SK-N-SH (cell line): ENCODE measurements around the gene FAM20A. TPM values are rescaled to one million over a fixed set of nuclear protein-coding genes. Genes with fewer than 3 reads are reported as not detected.

Source experiments
- CTCF ChIA-PET: fragments of 300-600, 350-600 bp; formaldehyde crosslinking; extraction: SDS; loops from one replicate; lab custom pipeline; 2021; lab: Yijun Ruan, JAX
- POLR2A ChIA-PET: fragments of 350-600 bp; sonication (Branson Sonifier 250); formaldehyde crosslinking; extraction: SDS; loops from one replicate; lab custom pipeline; 2020; ENCODE audit warnings: antibody characterized with exemption, inconsistent platforms; lab: Yijun Ruan, JAX
- DNase-seq: peaks from one replicate; pipeline ENCODE4 v3.0.0; 2012
- H2AFZ ChIP-seq: fragments of 200-600 bp; sonication (generic); 2 replicates; pipeline ENCODE4 v1.8.1; 2016; ENCODE audit warnings: antibody characterized with exemption, mild to moderate bottlenecking, low read depth
- H3F3A ChIP-seq: fragments of 200-600 bp; sonication (generic); replicated peaks from 2 replicates; pipeline ENCODE3; 2016; ENCODE audit warnings: antibody characterized with exemption, mild to moderate bottlenecking; ENCODE audit not compliant: insufficient read depth
- H3K27ac ChIP-seq, 2 experiments: fragments of 200-500 bp in 1 of 2; fragments of 200-600 bp in 1 of 2; sonication (Bioruptor generic) in 1 of 2; sonication (generic), shearing (Covaris generic) in 1 of 2; 2 replicates each; pipeline versions ENCODE4 v1.5.1 to v1.6.1; 2014 to 2016; ENCODE audit warnings: low read depth in 2 of 2, inconsistent platforms in 1 of 2, low read length in 1 of 2, mild to moderate bottlenecking in 1 of 2, mixed read lengths in 1 of 2
- H3K27me3 ChIP-seq: fragments of 200-600 bp; sonication (generic), shearing (Covaris generic); 2 replicates; pipeline ENCODE4 v1.6.1; 2016; ENCODE audit warnings: mixed run types; ENCODE audit not compliant: insufficient read depth
- H3K36me3 ChIP-seq, 2 experiments: fragments of 200-500 bp in 1 of 2; fragments of 200-600 bp in 1 of 2; sonication (Bioruptor generic) in 1 of 2; sonication (generic) in 1 of 2; replicated peaks in 1 of 2; 2 replicates each; pipeline versions ENCODE3 to v1.5.1; 2014 to 2016; ENCODE audit warnings: low read length in 1 of 2, mild to moderate bottlenecking in 1 of 2; ENCODE audit not compliant: insufficient read depth in 2 of 2, control insufficient read depth in 1 of 2
- H3K4me1 ChIP-seq, 2 experiments: fragments of 200-500 bp in 1 of 2; fragments of 200-600 bp in 1 of 2; sonication (Bioruptor generic) in 1 of 2; sonication (generic), shearing (Covaris generic) in 1 of 2; 2 replicates each; pipeline versions ENCODE4 v1.5.1 to v1.6.1; 2014 to 2016; ENCODE audit warnings: low read depth in 1 of 2, low read length in 1 of 2, mixed run types in 1 of 2; ENCODE audit not compliant: insufficient read depth in 2 of 2, control insufficient read depth in 1 of 2
- H3K4me2 ChIP-seq: fragments of 200-600 bp; sonication (generic), shearing (Covaris generic); 2 replicates; pipeline ENCODE4 v1.6.1; 2017; ENCODE audit warnings: mixed run types
- H3K4me3 ChIP-seq, 2 experiments: fragments of 200-500 bp in 1 of 2; fragments of 200-600 bp in 1 of 2; sonication (Bioruptor generic) in 1 of 2; sonication (generic), shearing (Covaris generic) in 1 of 2; 2 replicates each; pipeline versions ENCODE4 v1.5.1 to v1.8.1; 2014 to 2016; ENCODE audit warnings: low read depth in 2 of 2, inconsistent platforms in 1 of 2, low read length in 1 of 2, mild to moderate bottlenecking in 1 of 2, mixed read lengths in 1 of 2, moderate library complexity in 1 of 2
- H3K79me2 ChIP-seq: fragments of 200-600 bp; sonication (generic); 2 replicates; pipeline ENCODE4 v1.8.1; 2017; ENCODE audit warnings: mild to moderate bottlenecking; ENCODE audit not compliant: insufficient read depth
- H3K9ac ChIP-seq: fragments of 200-600 bp; sonication (generic); 2 replicates; pipeline ENCODE4 v1.6.1; 2017; ENCODE audit warnings: mixed run types
- H3K9me2 ChIP-seq: fragments of 200-600 bp; sonication (generic); 2 replicates; pipeline ENCODE4 v1.6.1; 2017; ENCODE audit warnings: mixed run types
- H3K9me3 ChIP-seq: fragments of 200-600 bp; sonication (generic); 2 replicates; pipeline ENCODE4 v1.6.1; 2017; ENCODE audit warnings: mixed run types, mild to moderate bottlenecking, moderate library complexity
- H4K20me1 ChIP-seq: fragments of 200-600 bp; sonication (generic); 2 replicates; pipeline ENCODE4 v1.6.1; 2017; ENCODE audit warnings: mild to moderate bottlenecking, mixed run types; ENCODE audit not compliant: insufficient read depth
- CHD2 ChIP-seq: fragments of 150-350 bp; IDR thresholded peaks from 2 replicates; pipeline ENCODE4 v1.6.1; 2018; ENCODE audit warnings: low read length; ENCODE audit not compliant: partially characterized antibody
- ELF1 ChIP-seq: IDR thresholded peaks from 2 replicates; pipeline ENCODE4 v1.4.0; 2012
- EP300 ChIP-seq, 2 experiments: IDR thresholded peaks; 2 replicates each; pipeline versions ENCODE4 v1.4.0 to v1.6.1; 2012; ENCODE audit warnings: borderline replicate concordance in 1 of 2, low read depth in 1 of 2, low read length in 1 of 2
- FOXJ3 ChIP-seq: sonication (generic); formaldehyde crosslinking; IDR thresholded peaks from 2 replicates; pipeline ENCODE4 v1.5.1; 2020; ENCODE audit warnings: mild to moderate bottlenecking, missing genetic modification reagents
- GABPA ChIP-seq: IDR thresholded peaks from 2 replicates; pipeline ENCODE4 v1.4.0; 2012; ENCODE audit warnings: low read depth, mild to moderate bottlenecking
- JUND ChIP-seq: IDR thresholded peaks from 2 replicates; pipeline ENCODE4 v1.4.0; 2012
- NFIC ChIP-seq: IDR thresholded peaks from 2 replicates; pipeline ENCODE4 v1.4.0; 2012; ENCODE audit warnings: borderline replicate concordance
- NRF1 ChIP-seq: IDR thresholded peaks from 2 replicates; pipeline ENCODE4 v1.6.1; 2012; ENCODE audit warnings: low read depth, mild to moderate bottlenecking, low read length
- POLR2AphosphoS5 ChIP-seq: IDR thresholded peaks from 2 replicates; pipeline ENCODE4 v1.6.1; 2012; ENCODE audit warnings: low read depth, low read length
- RAD21 ChIP-seq: IDR thresholded peaks from 2 replicates; pipeline ENCODE4 v1.6.1; 2012; ENCODE audit warnings: mild to moderate bottlenecking, low read length
- RCOR1 ChIP-seq: fragments of 150-350 bp; IDR thresholded peaks from 2 replicates; pipeline ENCODE4 v1.6.1; 2017; ENCODE audit warnings: antibody characterized with exemption, low read length
- RFX5 ChIP-seq: IDR thresholded peaks from 2 replicates; pipeline ENCODE4 v1.6.1; 2012; ENCODE audit warnings: mild to moderate bottlenecking, improper control_type of control experiment, low read length
- TCF12 ChIP-seq: IDR thresholded peaks from 2 replicates; pipeline ENCODE4 v1.4.0; 2012
- TEAD4 ChIP-seq: IDR thresholded peaks from 2 replicates; pipeline ENCODE4 v1.4.0; 2012; ENCODE audit warnings: mild to moderate bottlenecking, borderline replicate concordance; ENCODE audit not compliant: insufficient read depth
- WGBS: methylation state at CpG from one replicate; pipeline ENCODE4 v1.1.6; 2017; ENCODE audit warnings: low lambda C conversion rate; 5-methylcytosine and 5-hydroxymethylcytosine counted together
- polyA plus RNA-seq, 3 experiments: library from polyadenylated mRNA; depleted of rRNA; stranded (reverse); fragments of >200 nt; gene quantifications; 2 replicates each; pipeline ENCODE4 v1.2.3, GENCODE V29; 2012
- TF ChIP-seq, protein P1 (sequence below): IDR thresholded peaks from 2 replicates; pipeline ENCODE4 v1.4.0; 2012; ENCODE audit warnings: low read depth
- TF ChIP-seq, protein P2 (sequence below): IDR thresholded peaks from 2 replicates; pipeline ENCODE4; 2012
- TF ChIP-seq, protein P3 (sequence below): fragments of 200-600 bp; sonication (generic); IDR thresholded peaks from 2 replicates; pipeline ENCODE4 v1.6.1; 2017; ENCODE audit warnings: antibody characterized with exemption, mild to moderate bottlenecking, moderate library complexity
- TF ChIP-seq, protein P4 (sequence below): IDR thresholded peaks from 2 replicates; pipeline ENCODE4 v1.6.1; 2012; ENCODE audit warnings: mild to moderate bottlenecking, low read depth, low read length, moderate library complexity
- TF ChIP-seq, protein P5 (sequence below): IDR thresholded peaks from 2 replicates; pipeline ENCODE4 v1.4.0; 2012; ENCODE audit warnings: low read depth, borderline replicate concordance
- TF ChIP-seq, protein P6 (sequence below): fragments of 150-350 bp; IDR thresholded peaks from 2 replicates; pipeline ENCODE4 v1.6.1; 2017; ENCODE audit warnings: antibody characterized with exemption, low read length, low read depth, borderline replicate concordance

Gene FAM20A
- polyA plus RNA-seq, 1 of the 3 experiments (the other 2 are of a cell fraction), result not detected

DNA sequence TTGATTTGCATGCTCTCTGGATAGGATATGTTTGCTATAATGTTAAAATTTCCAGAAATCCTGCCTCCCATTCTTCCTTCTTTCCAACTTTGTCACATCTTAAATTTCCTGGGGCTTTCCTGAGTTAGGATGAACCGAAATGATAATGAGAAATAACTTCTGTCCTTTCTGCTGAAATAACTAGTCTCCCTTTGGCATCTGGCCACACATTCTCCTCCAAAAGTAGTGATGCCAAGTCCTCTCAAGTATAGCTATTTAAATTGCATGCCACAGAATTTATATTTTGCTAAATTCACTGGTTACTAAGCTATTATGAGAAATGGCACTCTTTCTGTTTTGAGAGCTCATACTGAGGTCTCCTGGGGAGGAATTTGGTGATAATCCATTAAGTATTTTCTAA lies 30.6 kb downstream of the FAM20A start:
- Histone ChIP-seq H3K9ac (no peak overlapping the region), H4K20me1 (no peaks in the 10 kb centered on the region), H3K9me2 (no peaks in the 10 kb centered on the region), H3K4me3 (no peak overlapping the region), H3K4me1 (no peaks in the 10 kb centered on the region), H3F3A (no peaks in the 10 kb centered on the region), H3K27me3 (no peaks in the 10 kb centered on the region), H3K9me3 (no peaks in the 10 kb centered on the region), H3K79me2 (no peaks in the 10 kb centered on the region), H2AFZ (no peak overlapping the region), H3K4me2 (no peak overlapping the region), H3K36me3 (no peaks in the 10 kb centered on the region), H3K27ac (no peak overlapping the region)
- WGBS, result 20% methylated on average over 1 of the region's 1 CpG
- no peak for TF ChIP-seq JUND
- TF ChIP-seq GABPA, result no peak
- TF ChIP-seq, protein P1, sequence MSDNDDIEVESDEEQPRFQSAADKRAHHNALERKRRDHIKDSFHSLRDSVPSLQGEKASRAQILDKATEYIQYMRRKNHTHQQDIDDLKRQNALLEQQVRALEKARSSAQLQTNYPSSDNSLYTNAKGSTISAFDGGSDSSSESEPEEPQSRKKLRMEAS, result no peak
- TF ChIP-seq, protein P2, sequence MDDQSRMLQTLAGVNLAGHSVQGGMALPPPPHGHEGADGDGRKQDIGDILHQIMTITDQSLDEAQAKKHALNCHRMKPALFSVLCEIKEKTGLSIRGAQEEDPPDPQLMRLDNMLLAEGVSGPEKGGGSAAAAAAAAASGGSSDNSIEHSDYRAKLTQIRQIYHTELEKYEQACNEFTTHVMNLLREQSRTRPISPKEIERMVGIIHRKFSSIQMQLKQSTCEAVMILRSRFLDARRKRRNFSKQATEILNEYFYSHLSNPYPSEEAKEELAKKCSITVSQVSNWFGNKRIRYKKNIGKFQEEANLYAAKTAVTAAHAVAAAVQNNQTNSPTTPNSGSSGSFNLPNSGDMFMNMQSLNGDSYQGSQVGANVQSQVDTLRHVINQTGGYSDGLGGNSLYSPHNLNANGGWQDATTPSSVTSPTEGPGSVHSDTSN, result no peak
- TF ChIP-seq TEAD4, result no peak
- TF ChIP-seq, protein P3, sequence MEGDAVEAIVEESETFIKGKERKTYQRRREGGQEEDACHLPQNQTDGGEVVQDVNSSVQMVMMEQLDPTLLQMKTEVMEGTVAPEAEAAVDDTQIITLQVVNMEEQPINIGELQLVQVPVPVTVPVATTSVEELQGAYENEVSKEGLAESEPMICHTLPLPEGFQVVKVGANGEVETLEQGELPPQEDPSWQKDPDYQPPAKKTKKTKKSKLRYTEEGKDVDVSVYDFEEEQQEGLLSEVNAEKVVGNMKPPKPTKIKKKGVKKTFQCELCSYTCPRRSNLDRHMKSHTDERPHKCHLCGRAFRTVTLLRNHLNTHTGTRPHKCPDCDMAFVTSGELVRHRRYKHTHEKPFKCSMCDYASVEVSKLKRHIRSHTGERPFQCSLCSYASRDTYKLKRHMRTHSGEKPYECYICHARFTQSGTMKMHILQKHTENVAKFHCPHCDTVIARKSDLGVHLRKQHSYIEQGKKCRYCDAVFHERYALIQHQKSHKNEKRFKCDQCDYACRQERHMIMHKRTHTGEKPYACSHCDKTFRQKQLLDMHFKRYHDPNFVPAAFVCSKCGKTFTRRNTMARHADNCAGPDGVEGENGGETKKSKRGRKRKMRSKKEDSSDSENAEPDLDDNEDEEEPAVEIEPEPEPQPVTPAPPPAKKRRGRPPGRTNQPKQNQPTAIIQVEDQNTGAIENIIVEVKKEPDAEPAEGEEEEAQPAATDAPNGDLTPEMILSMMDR, result no peak
- TF ChIP-seq EP300 (IDR thresholded peaks at IDR 0.05; ENCODE audit: borderline replicate concordance in 1 of 2, low read depth in 1 of 2, low read length in 1 of 2), result no peak
- TF ChIP-seq, protein P4, sequence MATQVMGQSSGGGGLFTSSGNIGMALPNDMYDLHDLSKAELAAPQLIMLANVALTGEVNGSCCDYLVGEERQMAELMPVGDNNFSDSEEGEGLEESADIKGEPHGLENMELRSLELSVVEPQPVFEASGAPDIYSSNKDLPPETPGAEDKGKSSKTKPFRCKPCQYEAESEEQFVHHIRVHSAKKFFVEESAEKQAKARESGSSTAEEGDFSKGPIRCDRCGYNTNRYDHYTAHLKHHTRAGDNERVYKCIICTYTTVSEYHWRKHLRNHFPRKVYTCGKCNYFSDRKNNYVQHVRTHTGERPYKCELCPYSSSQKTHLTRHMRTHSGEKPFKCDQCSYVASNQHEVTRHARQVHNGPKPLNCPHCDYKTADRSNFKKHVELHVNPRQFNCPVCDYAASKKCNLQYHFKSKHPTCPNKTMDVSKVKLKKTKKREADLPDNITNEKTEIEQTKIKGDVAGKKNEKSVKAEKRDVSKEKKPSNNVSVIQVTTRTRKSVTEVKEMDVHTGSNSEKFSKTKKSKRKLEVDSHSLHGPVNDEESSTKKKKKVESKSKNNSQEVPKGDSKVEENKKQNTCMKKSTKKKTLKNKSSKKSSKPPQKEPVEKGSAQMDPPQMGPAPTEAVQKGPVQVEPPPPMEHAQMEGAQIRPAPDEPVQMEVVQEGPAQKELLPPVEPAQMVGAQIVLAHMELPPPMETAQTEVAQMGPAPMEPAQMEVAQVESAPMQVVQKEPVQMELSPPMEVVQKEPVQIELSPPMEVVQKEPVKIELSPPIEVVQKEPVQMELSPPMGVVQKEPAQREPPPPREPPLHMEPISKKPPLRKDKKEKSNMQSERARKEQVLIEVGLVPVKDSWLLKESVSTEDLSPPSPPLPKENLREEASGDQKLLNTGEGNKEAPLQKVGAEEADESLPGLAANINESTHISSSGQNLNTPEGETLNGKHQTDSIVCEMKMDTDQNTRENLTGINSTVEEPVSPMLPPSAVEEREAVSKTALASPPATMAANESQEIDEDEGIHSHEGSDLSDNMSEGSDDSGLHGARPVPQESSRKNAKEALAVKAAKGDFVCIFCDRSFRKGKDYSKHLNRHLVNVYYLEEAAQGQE, result no peak
- TF ChIP-seq NRF1, result no peak
- no peak for TF ChIP-seq NFIC
- TF ChIP-seq, protein P5, sequence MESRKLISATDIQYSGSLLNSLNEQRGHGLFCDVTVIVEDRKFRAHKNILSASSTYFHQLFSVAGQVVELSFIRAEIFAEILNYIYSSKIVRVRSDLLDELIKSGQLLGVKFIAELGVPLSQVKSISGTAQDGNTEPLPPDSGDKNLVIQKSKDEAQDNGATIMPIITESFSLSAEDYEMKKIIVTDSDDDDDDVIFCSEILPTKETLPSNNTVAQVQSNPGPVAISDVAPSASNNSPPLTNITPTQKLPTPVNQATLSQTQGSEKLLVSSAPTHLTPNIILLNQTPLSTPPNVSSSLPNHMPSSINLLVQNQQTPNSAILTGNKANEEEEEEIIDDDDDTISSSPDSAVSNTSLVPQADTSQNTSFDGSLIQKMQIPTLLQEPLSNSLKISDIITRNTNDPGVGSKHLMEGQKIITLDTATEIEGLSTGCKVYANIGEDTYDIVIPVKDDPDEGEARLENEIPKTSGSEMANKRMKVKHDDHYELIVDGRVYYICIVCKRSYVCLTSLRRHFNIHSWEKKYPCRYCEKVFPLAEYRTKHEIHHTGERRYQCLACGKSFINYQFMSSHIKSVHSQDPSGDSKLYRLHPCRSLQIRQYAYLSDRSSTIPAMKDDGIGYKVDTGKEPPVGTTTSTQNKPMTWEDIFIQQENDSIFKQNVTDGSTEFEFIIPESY, result no peak
- no peak for TF ChIP-seq POLR2AphosphoS5
- no peak for TF ChIP-seq ELF1
- TF ChIP-seq TCF12, result no peak
- TF ChIP-seq, protein P6, sequence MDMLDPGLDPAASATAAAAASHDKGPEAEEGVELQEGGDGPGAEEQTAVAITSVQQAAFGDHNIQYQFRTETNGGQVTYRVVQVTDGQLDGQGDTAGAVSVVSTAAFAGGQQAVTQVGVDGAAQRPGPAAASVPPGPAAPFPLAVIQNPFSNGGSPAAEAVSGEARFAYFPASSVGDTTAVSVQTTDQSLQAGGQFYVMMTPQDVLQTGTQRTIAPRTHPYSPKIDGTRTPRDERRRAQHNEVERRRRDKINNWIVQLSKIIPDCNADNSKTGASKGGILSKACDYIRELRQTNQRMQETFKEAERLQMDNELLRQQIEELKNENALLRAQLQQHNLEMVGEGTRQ, result no peak
- no peak for TF ChIP-seq CHD2
- no peak for TF ChIP-seq RCOR1
- no peak for TF ChIP-seq FOXJ3 (CRISPR knock-in tag)
- TF ChIP-seq RAD21, result no peak
- no peak for TF ChIP-seq RFX5
- POLR2A ChIA-PET, result no interaction called here
- no peak for DNase-seq
- CTCF ChIA-PET, result no interaction called here
